CD14-positive monocyte (primary cell): Measurements from ENCODE around the gene OXER1. TPM values are rescaled to one million over a fixed set of nuclear protein-coding genes. Genes with fewer than 3 reads are reported as not detected.

Source experiments
- DNase-seq, 3 donors: peaks; one replicate each; pipeline ENCODE4 v3.0.0-alpha.2; 2011 to 2022
- H2AFZ ChIP-seq: 2 replicates; pipeline ENCODE4 v1.6.0; 2012; ENCODE audit warnings: mild to moderate bottlenecking, low read depth, low read length, inconsistent platforms; ENCODE audit not compliant: insufficient read depth, poor library complexity, severe bottlenecking
- H3K27ac ChIP-seq, 2 donors: 1 replicate in 1 of 2; 2 replicates in 1 of 2; pipeline ENCODE4 v1.5.1; 2012 to 2013; ENCODE audit warnings: low read length in 2 of 2, control low read depth in 1 of 2, inconsistent platforms in 1 of 2, low read depth in 1 of 2, mild to moderate bottlenecking in 1 of 2
- H3K27me3 ChIP-seq, 2 donors: one replicate each; pipeline versions ENCODE4 v1.6.0 to v1.6.1; 2011 to 2013; ENCODE audit warnings: low read length in 2 of 2; ENCODE audit not compliant: control insufficient read depth in 2 of 2, insufficient read depth in 2 of 2
- H3K36me3 ChIP-seq, 2 donors: replicated peaks in 1 of 2; 1 replicate in 1 of 2; 2 replicates in 1 of 2; pipeline versions ENCODE4 v1.5.1 to v1.6.1; 2012 to 2013; ENCODE audit warnings: low read length in 2 of 2, control low read depth in 1 of 2, inconsistent platforms in 1 of 2, mild to moderate bottlenecking in 1 of 2; ENCODE audit not compliant: insufficient read depth in 2 of 2, control insufficient read depth in 1 of 2
- H3K4me1 ChIP-seq, 2 donors: 1 replicate in 1 of 2; 2 replicates in 1 of 2; pipeline versions ENCODE4 v1.5.1 to v1.6.1; 2012 to 2013; ENCODE audit warnings: low read length in 2 of 2, control low read depth in 1 of 2, inconsistent platforms in 1 of 2, mild to moderate bottlenecking in 1 of 2, moderate library complexity in 1 of 2; ENCODE audit not compliant: insufficient read depth in 2 of 2, control insufficient read depth in 1 of 2
- H3K4me2 ChIP-seq: replicated peaks from 2 replicates; pipeline ENCODE3; 2012; ENCODE audit warnings: low read length, moderate library complexity, mild to moderate bottlenecking; ENCODE audit not compliant: poor library complexity, severe bottlenecking; ENCODE audit errors: extremely low read depth
- H3K4me3 ChIP-seq, 3 experiments: fragments of 200-600 bp in 1 of 3; sonication (generic) in 1 of 3; replicated peaks in 1 of 3; 1 replicate in 2 of 3; 2 replicates in 1 of 3; pipeline ENCODE4 v1.5.1; 2011 to 2013; ENCODE audit warnings: low read length in 3 of 3, mild to moderate bottlenecking in 3 of 3, control low read depth in 2 of 3, low read depth in 2 of 3, inconsistent platforms in 1 of 3, moderate library complexity in 1 of 3
- H3K79me2 ChIP-seq: 2 replicates; pipeline ENCODE4 v1.6.0; 2012; ENCODE audit warnings: mild to moderate bottlenecking, control low read depth, inconsistent platforms, low read length, moderate library complexity; ENCODE audit not compliant: insufficient read depth
- H3K9ac ChIP-seq: 2 replicates; pipeline ENCODE4 v1.6.0; 2017; ENCODE audit warnings: low read length, mild to moderate bottlenecking; ENCODE audit not compliant: insufficient read depth, poor library complexity, severe bottlenecking
- H3K9me3 ChIP-seq, 2 donors: replicated peaks in 1 of 2; 1 replicate in 1 of 2; 2 replicates in 1 of 2; pipeline versions ENCODE4 v1.5.1 to v1.6.1; 2012 to 2013; ENCODE audit warnings: low read length in 2 of 2, control low read depth in 1 of 2; ENCODE audit not compliant: control insufficient read depth in 1 of 2, insufficient read depth in 1 of 2
- H4K20me1 ChIP-seq: 2 replicates; pipeline ENCODE4 v1.6.0; 2012; ENCODE audit warnings: mild to moderate bottlenecking, low read length, control low read depth, moderate library complexity; ENCODE audit not compliant: insufficient read depth
- H3K27ac Mint-ChIP-seq, 7 donors: one replicate each; pipeline ENCODE4 v1.8.0; 2020; ENCODE audit warnings: mild to moderate bottlenecking in 7 of 7, mixed read lengths in 7 of 7, moderate library complexity in 6 of 7, inconsistent platforms in 2 of 7
- H3K27me3 Mint-ChIP-seq, 3 donors: one replicate each; pipeline ENCODE4 v1.8.0; 2021 to 2022; ENCODE audit warnings: low read depth in 3 of 3, mild to moderate bottlenecking in 3 of 3, mixed read lengths in 3 of 3, moderate library complexity in 3 of 3, inconsistent platforms in 1 of 3
- H3K36me3 Mint-ChIP-seq, 2 donors: one replicate each; pipeline ENCODE4 v1.8.0; 2020; ENCODE audit warnings: mixed read lengths in 2 of 2, inconsistent platforms in 1 of 2, mild to moderate bottlenecking in 1 of 2
- H3K4me1 Mint-ChIP-seq: one replicate; pipeline ENCODE4 v1.8.0; 2020; ENCODE audit warnings: mild to moderate bottlenecking, mixed read lengths
- H3K4me3 Mint-ChIP-seq, 2 donors: one replicate each; pipeline ENCODE4 v1.8.0; 2020; ENCODE audit warnings: mild to moderate bottlenecking in 2 of 2, mixed read lengths in 2 of 2, moderate library complexity in 1 of 2
- H3K9me3 Mint-ChIP-seq, 7 donors: one replicate each; pipeline ENCODE4 v1.8.0; 2020 to 2022; ENCODE audit warnings: mixed read lengths in 7 of 7, mild to moderate bottlenecking in 6 of 7, moderate library complexity in 6 of 7, inconsistent platforms in 2 of 7
- CTCF ChIP-seq: fragments of 200-600 bp; IDR thresholded peaks from one replicate; pipeline ENCODE4 v1.8.0; 2022; ENCODE audit warnings: antibody characterized with exemption, mild to moderate bottlenecking
- WGBS: methylation state at CpG from one replicate; pipeline ENCODE4 v1.1.5; 2013; ENCODE audit warnings: missing lambda C conversion rate; ENCODE audit not compliant: insufficient coverage; 5-methylcytosine and 5-hydroxymethylcytosine counted together
- intact Hi-C, 2 donors: fragments of 100-400 bp; cut with micrococcal nuclease; formaldehyde crosslinking; loops; one replicate each; pipeline versions ENCODE4 v1.15.0 to v1.15.1; 2023
- polyA plus RNA-seq, 3 donors: library from polyadenylated mRNA; depleted of rRNA in 1 of 3; unstranded in 2 of 3; stranded (reverse) in 1 of 3; fragments of 300-500 nt in 2 of 3; fragments of >200 nt in 1 of 3; fragmentation: Illumina TruSeq in 2 of 3; gene quantifications; 1 replicate in 2 of 3; 2 replicates in 1 of 3; pipeline ENCODE4 v1.2.3, GENCODE V29; 2012 to 2021

The OXER1 gene
- polyA plus RNA-seq, 3 donors, result 3.8 to 13.3 (median 5.7) TPM

GRCh38 chr2:42762823-42763804 lies 821 bp downstream of the OXER1 start:
- H3K27ac Mint-ChIP-seq, result peak overlapping the region; percentile 75 to 94 (median 79)
- Histone ChIP-seq H3K36me3 (no peaks in the 10 kb centered on the region), H3K4me3 (peak overlapping the region in 1 of 3 experiments; percentile 34), H3K9ac (no peak overlapping the region), H3K9me3 (peaks cover 0 to 2% of the 10 kb centered on the region in 2 donors), H2AFZ (peak overlapping the region; percentile 74), H3K27ac (peak overlapping the region; percentile 47 to 73), H3K27me3 (no peaks in the 10 kb centered on the region), H3K79me2 (no peaks in the 10 kb centered on the region), H3K4me1 (peaks cover 43 to 46% of the 10 kb centered on the region in 2 donors), H3K4me2 (peak overlapping the region; percentile 49), H4K20me1 (no peaks in the 10 kb centered on the region)
- 92% methylated on average over 35 of the region's 45 CpGs for WGBS
- no peak for DNase-seq
- peaks cover 42% of the 10 kb centered on the region for H3K4me1 Mint-ChIP-seq
- peaks cover 0 to 5% (median 1%) of the 10 kb centered on the region in 7 donors for H3K9me3 Mint-ChIP-seq
- no peak for TF ChIP-seq CTCF
- peaks cover 0 to 5% (median 3%) of the 10 kb centered on the region in 3 donors for H3K27me3 Mint-ChIP-seq
- H3K36me3 Mint-ChIP-seq, result peaks cover 17 to 24% of the 10 kb centered on the region in 2 donors
- intact Hi-C loops, result loop anchor here in 1 of 2 donors (5.0 kb wide), 1 partner anchor 39 kb away; no protein-coding TSS in a partner anchor
- H3K4me3 Mint-ChIP-seq, result peak overlapping the region; percentile 9 to 74

- intact Hi-C loops, result loop anchor here in 1 of 2 donors (5.0 kb wide), 1 partner anchor 40 kb away; no protein-coding TSS in a partner anchor
- Histone ChIP-seq H3K79me2 (no peaks in the 10 kb centered on the region), H3K9ac (no peak overlapping the region), H3K4me1 (peaks cover 43 to 46% of the 10 kb centered on the region in 2 donors), H3K36me3 (no peaks in the 10 kb centered on the region), H3K27ac (no peak overlapping the region), H3K4me3 (no peak overlapping the region), H4K20me1 (no peaks in the 10 kb centered on the region), H3K9me3 (peaks cover 0 to 2% of the 10 kb centered on the region in 2 donors), H3K4me2 (no peak overlapping the region), H3K27me3 (no peaks in the 10 kb centered on the region), H2AFZ (no peak overlapping the region)
- 92% methylated on average over 2 of the region's 5 CpGs for WGBS
- peaks cover 0 to 5% (median 1%) of the 10 kb centered on the region in 7 donors for H3K9me3 Mint-ChIP-seq
- TF ChIP-seq CTCF, result no peak
- peaks cover 44% of the 10 kb centered on the region for H3K4me1 Mint-ChIP-seq
- H3K27ac Mint-ChIP-seq, result no peak overlapping the region
- no peak overlapping the region for H3K4me3 Mint-ChIP-seq
- no peak for DNase-seq
- H3K27me3 Mint-ChIP-seq, result peaks cover 0 to 5% (median 3%) of the 10 kb centered on the region in 3 donors
- H3K36me3 Mint-ChIP-seq, result peaks cover 18 to 24% of the 10 kb centered on the region in 2 donors
These were observed 1.8 kb downstream of the OXER1 start for GRCh38 chr2:42762155-42762554.
